Activated CD4-positive, alpha-beta T cell treated with anti-CD3 and anti-CD28 coated beads, Interleukin-2, amount 50 U/mL, for 1 hour (primary cell): ENCODE measurements around the gene GOLGA3.
"Not testable (repeated sequence)": the region's sequence is repeated elsewhere in the genome, so short reads cannot be mapped to it uniquely, and the experiment has no call there.

Experiments
- DNase-seq: peaks from one replicate; pipeline ENCODE4 v3.0.0-alpha.2; 2020

GOLGA3 gene

GRCh38 chr12:132842449-132843045 lies 13.9 kb upstream of the GOLGA3 start:
- DNase-seq, result no peak

- no peak for DNase-seq
Observed at GRCh38 chr12:132841151-132841550, 12.5 kb upstream of the GOLGA3 start.

- DNase-seq, result no peak
Observed at GRCh38 chr12:132840536-132840935, 11.9 kb upstream of the GOLGA3 start.

- DNase-seq, result no peak
Observed at GRCh38 chr12:132839558-132840235, 11.0 kb upstream of the GOLGA3 start.

GRCh38 chr12:132838410-132839080 lies 9.9 kb upstream of the GOLGA3 start:
- no peak for DNase-seq

GRCh38 chr12:132837693-132838409 lies 9.2 kb upstream of the GOLGA3 start:
- DNase-seq, result no peak

- no peak for DNase-seq
Observed at GRCh38 chr12:132836795-132837331, 8.2 kb upstream of the GOLGA3 start.

GRCh38 chr12:132836230-132836629 lies 7.6 kb upstream of the GOLGA3 start:
- DNase-seq, result not testable (repeated sequence)

- DNase-seq, result no peak
Observed at GRCh38 chr12:132835076-132836025, 6.7 kb upstream of the GOLGA3 start.

GRCh38 chr12:132834181-132834711 lies 5.6 kb upstream of the GOLGA3 start:
- no peak for DNase-seq

GRCh38 chr12:132833341-132833740 lies 4.7 kb upstream of the GOLGA3 start:
- no peak for DNase-seq

GRCh38 chr12:132831771-132832170 lies 3.1 kb upstream of the GOLGA3 start:
- no peak for DNase-seq

- no peak for DNase-seq
Observed at GRCh38 chr12:132827763-132828703, 636 bp downstream of the GOLGA3 start.

GRCh38 chr12:132825861-132826260 lies 2.8 kb downstream of the GOLGA3 start:
- DNase-seq, result no peak

GRCh38 chr12:132825089-132825488 lies 3.6 kb downstream of the GOLGA3 start:
- no peak for DNase-seq

GRCh38 chr12:132824053-132824452 lies 4.6 kb downstream of the GOLGA3 start:
- DNase-seq, result no peak

GRCh38 chr12:132818562-132818961 lies 10.1 kb downstream of the GOLGA3 start:
- no peak for DNase-seq

GRCh38 chr12:132814232-132814631 lies 14.4 kb downstream of the GOLGA3 start:
- no peak for DNase-seq

- DNase-seq, result no peak
Observed at GRCh38 chr12:132813443-132813842, 15.2 kb downstream of the GOLGA3 start.

- no peak for DNase-seq
Observed at GRCh38 chr12:132812631-132813305, 15.9 kb downstream of the GOLGA3 start.
